WTC11 (cell line): ENCODE data around the gene SEC31B. TPM values are rescaled to one million over a fixed set of nuclear protein-coding genes. Genes with fewer than 3 reads are reported as not detected.

Experiments
- ATAC-seq: fragments of 200-7000 bp; cut with Tn5 transposase; 2 replicates; pipeline ENCODE4 v1.10.0; 2021; ENCODE audit warnings: mild to moderate bottlenecking, moderate library complexity
- CTCF ChIA-PET: fragments of 300-600 bp; sonication (Branson Sonifier 250); formaldehyde crosslinking; loops from one replicate; lab custom pipeline; 2021; ENCODE audit warnings: antibody characterized with exemption; lab: Charles Lee
- POLR2A ChIA-PET: fragments of 350-600 bp; sonication (Branson Sonifier 250); formaldehyde crosslinking; loops from one replicate; lab custom pipeline; 2021; ENCODE audit warnings: antibody characterized with exemption; lab: Charles Lee
- DNase-seq: peaks from one replicate; pipeline ENCODE4 v3.0.0; 2021; ENCODE audit warnings: low spot score
- H3K27ac Mint-ChIP-seq: 2 replicates; pipeline ENCODE4 v1.8.0; 2021; ENCODE audit warnings: mixed read lengths
- H3K27me3 Mint-ChIP-seq: 2 replicates; pipeline ENCODE4 v1.8.0; 2021; ENCODE audit warnings: low read depth, mild to moderate bottlenecking, moderate library complexity, mixed read lengths
- H3K36me3 Mint-ChIP-seq: 2 replicates; pipeline ENCODE4 v1.8.0; 2021; ENCODE audit warnings: mixed read lengths
- H3K4me1 Mint-ChIP-seq: 2 replicates; pipeline ENCODE4 v1.8.0; 2022; ENCODE audit warnings: mixed read lengths
- H3K4me3 Mint-ChIP-seq: 2 replicates; pipeline ENCODE4 v1.8.0; 2021; ENCODE audit warnings: mild to moderate bottlenecking, moderate library complexity, mixed read lengths
- H3K9me3 Mint-ChIP-seq: 2 replicates; pipeline ENCODE4 v1.8.0; 2021; ENCODE audit warnings: mixed read lengths
- AFF4 ChIP-seq: sonication (generic); formaldehyde crosslinking; IDR thresholded peaks from 2 replicates; pipeline ENCODE4 v1.8.1; 2023; ENCODE audit warnings: mild to moderate bottlenecking, missing genetic modification reagents, borderline replicate concordance
- CBFB ChIP-seq: sonication (generic); formaldehyde crosslinking; IDR thresholded peaks from 2 replicates; pipeline ENCODE4 v1.8.1; 2022; ENCODE audit warnings: mild to moderate bottlenecking, low read depth, missing genetic modification reagents
- JUN ChIP-seq: sonication (generic); formaldehyde crosslinking; IDR thresholded peaks from 2 replicates; pipeline ENCODE4 v1.8.0; 2023; ENCODE audit warnings: mild to moderate bottlenecking, missing genetic modification reagents
- NFATC4 ChIP-seq: fragments of 250-450 bp; sonication (Bioruptor Pico); IDR thresholded peaks from 2 replicates; pipeline ENCODE4 v1.9.0; 2021; ENCODE audit warnings: mild to moderate bottlenecking
- NR1H2 ChIP-seq: sonication (generic); formaldehyde crosslinking; IDR thresholded peaks from 2 replicates; pipeline ENCODE4 v1.9.0; 2021; ENCODE audit warnings: mild to moderate bottlenecking, moderate library complexity, missing genetic modification reagents
- RELA ChIP-seq: sonication (generic); formaldehyde crosslinking; IDR thresholded peaks from 2 replicates; pipeline ENCODE4 v1.8.1; 2022; ENCODE audit warnings: missing genetic modification reagents, mild to moderate bottlenecking, borderline replicate concordance
- RORB ChIP-seq: fragments of 250-450 bp; sonication (Bioruptor Pico); IDR thresholded peaks from 2 replicates; pipeline ENCODE4 v1.9.0; 2021; ENCODE audit warnings: mild to moderate bottlenecking
- SMAD4 ChIP-seq: sonication (generic); formaldehyde crosslinking; IDR thresholded peaks from 2 replicates; pipeline ENCODE4 v1.8.0; 2022; ENCODE audit warnings: mild to moderate bottlenecking, missing genetic modification reagents
- STAT6 ChIP-seq: sonication (generic); formaldehyde crosslinking; conservative IDR thresholded peaks from 2 replicates; pipeline ENCODE4 v1.8.1; 2023; ENCODE audit warnings: mild to moderate bottlenecking, low read depth, missing genetic modification reagents, moderate library complexity
- TP53 ChIP-seq: sonication (generic); formaldehyde crosslinking; IDR thresholded peaks from 2 replicates; pipeline ENCODE4 v1.8.1; 2023; ENCODE audit warnings: mild to moderate bottlenecking, missing genetic modification reagents
- ZNF317 ChIP-seq: sonication (generic); formaldehyde crosslinking; IDR thresholded peaks from 2 replicates; pipeline ENCODE4 v1.8.1; 2023; ENCODE audit warnings: low read depth, mild to moderate bottlenecking, moderate library complexity, missing genetic modification reagents, borderline replicate concordance
- total RNA-seq: library from RNA; stranded (reverse); gene quantifications from 3 replicates; pipeline ENCODE4 v1.2.3, GENCODE V29; 2021
- TF ChIP-seq, protein P1 (sequence below): sonication (generic); formaldehyde crosslinking; IDR thresholded peaks from 2 replicates; pipeline ENCODE4 v1.8.1; 2022; ENCODE audit warnings: missing genetic modification reagents, borderline replicate concordance
- TF ChIP-seq, protein P2 (sequence below): sonication (generic); formaldehyde crosslinking; IDR thresholded peaks from 2 replicates; pipeline ENCODE4 v1.8.0; 2022; ENCODE audit warnings: missing genetic modification reagents
- TF ChIP-seq, protein P3 (sequence below): sonication (generic); formaldehyde crosslinking; IDR thresholded peaks from 2 replicates; pipeline ENCODE4 v1.8.0; 2023; ENCODE audit warnings: missing genetic modification reagents
- TF ChIP-seq, protein P4 (sequence below): sonication (generic); formaldehyde crosslinking; IDR thresholded peaks from 2 replicates; pipeline ENCODE4 v1.8.1; 2022; ENCODE audit warnings: mild to moderate bottlenecking, moderate library complexity, missing genetic modification reagents
- TF ChIP-seq, protein P5 (sequence below): sonication (generic); formaldehyde crosslinking; IDR thresholded peaks from 2 replicates; pipeline ENCODE4 v1.8.0; 2023; ENCODE audit warnings: missing genetic modification reagents, mild to moderate bottlenecking, borderline replicate concordance

Gene SEC31B
- total RNA-seq, 1 experiment from 2014 or later: 6.7 TPM

DNA sequence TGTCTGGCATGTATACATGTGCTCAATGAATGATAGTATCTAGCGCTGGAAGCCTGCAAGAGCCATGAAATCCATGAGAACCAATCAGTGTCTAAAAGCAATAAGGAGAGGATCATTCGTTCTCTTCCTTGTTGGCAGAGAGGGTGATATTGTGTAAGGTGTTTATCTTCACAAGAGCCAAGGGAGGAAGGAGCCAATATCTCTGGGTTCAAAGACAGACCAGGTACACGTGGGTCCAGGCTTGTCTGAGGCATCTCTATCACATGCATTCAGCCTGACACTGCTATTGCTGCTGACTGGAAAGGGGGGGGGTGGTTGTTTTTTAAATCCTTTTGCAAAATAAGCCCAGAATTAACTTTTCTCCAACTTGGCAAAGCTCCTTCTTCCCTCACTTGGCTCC lies 4.0 kb downstream of the SEC31B start (continued):
- TF ChIP-seq AFF4 (CRISPR knock-in tag) (no peak), STAT6 (no peak), RORB (CRISPR knock-in tag) (no peak), TP53 (CRISPR knock-in tag) (no peak), CBFB (CRISPR knock-in tag) (no peak), SMAD4 (CRISPR knock-in tag) (no peak), JUN (CRISPR knock-in tag) (no peak)
- TF ChIP-seq, protein P1, sequence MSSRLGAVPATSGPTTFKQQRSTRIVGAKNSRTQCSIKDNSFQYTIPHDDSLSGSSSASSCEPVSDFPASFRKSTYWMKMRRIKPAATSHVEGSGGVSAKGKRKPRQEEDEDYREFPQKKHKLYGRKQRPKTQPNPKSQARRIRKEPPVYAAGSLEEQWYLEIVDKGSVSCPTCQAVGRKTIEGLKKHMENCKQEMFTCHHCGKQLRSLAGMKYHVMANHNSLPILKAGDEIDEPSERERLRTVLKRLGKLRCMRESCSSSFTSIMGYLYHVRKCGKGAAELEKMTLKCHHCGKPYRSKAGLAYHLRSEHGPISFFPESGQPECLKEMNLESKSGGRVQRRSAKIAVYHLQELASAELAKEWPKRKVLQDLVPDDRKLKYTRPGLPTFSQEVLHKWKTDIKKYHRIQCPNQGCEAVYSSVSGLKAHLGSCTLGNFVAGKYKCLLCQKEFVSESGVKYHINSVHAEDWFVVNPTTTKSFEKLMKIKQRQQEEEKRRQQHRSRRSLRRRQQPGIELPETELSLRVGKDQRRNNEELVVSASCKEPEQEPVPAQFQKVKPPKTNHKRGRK (CRISPR knock-in tag): no peak
- TF ChIP-seq, all 79 proteins: peak for 0

DNA sequence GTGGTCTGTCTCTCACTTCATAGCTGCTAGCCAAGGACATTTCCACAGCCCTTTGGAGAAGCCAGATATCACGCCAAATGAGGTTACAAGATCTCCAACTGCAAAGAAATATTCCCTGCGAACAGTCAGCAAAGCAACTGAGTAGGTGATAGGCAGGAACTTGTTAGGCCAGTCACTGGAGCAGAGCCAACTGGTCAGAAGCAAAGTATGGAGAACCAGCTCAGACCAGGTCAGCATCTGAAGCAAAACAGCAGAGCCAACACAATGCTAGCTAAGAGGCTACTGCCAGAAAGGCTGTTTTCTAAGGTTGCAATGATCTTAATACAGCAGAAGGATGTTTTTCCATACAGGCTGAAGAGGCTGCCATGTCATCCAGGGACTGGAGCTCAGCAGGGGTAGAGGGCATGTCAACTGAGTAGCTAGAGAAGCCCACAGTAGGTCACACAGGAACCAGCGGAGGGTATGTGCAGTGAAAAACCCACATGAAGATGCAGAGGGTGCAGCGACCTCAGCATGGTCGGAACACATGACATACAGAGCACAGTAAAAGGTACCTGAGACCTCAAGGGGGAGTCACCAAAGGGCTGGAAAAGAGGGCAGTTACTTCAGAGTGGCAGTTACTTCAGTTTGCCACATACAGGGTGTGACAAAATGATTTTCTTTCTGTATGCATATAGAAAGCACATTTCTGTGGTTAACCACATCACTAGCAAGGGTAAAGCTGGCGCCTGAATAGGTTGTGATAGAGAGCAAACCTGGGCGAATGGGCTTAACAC lies 8.9 kb downstream of the SEC31B start:
- Mint-ChIP-seq H3K27ac (no peak overlapping the region), H3K4me3 (no peak overlapping the region)
- TF ChIP-seq CBFB (CRISPR knock-in tag) (no peak), RELA (no peak), NR1H2 (CRISPR knock-in tag) (no peak), SMAD4 (CRISPR knock-in tag) (no peak), NFATC4 (CRISPR knock-in tag) (no peak), ZNF317 (CRISPR knock-in tag) (no peak)
- TF ChIP-seq, protein P2, sequence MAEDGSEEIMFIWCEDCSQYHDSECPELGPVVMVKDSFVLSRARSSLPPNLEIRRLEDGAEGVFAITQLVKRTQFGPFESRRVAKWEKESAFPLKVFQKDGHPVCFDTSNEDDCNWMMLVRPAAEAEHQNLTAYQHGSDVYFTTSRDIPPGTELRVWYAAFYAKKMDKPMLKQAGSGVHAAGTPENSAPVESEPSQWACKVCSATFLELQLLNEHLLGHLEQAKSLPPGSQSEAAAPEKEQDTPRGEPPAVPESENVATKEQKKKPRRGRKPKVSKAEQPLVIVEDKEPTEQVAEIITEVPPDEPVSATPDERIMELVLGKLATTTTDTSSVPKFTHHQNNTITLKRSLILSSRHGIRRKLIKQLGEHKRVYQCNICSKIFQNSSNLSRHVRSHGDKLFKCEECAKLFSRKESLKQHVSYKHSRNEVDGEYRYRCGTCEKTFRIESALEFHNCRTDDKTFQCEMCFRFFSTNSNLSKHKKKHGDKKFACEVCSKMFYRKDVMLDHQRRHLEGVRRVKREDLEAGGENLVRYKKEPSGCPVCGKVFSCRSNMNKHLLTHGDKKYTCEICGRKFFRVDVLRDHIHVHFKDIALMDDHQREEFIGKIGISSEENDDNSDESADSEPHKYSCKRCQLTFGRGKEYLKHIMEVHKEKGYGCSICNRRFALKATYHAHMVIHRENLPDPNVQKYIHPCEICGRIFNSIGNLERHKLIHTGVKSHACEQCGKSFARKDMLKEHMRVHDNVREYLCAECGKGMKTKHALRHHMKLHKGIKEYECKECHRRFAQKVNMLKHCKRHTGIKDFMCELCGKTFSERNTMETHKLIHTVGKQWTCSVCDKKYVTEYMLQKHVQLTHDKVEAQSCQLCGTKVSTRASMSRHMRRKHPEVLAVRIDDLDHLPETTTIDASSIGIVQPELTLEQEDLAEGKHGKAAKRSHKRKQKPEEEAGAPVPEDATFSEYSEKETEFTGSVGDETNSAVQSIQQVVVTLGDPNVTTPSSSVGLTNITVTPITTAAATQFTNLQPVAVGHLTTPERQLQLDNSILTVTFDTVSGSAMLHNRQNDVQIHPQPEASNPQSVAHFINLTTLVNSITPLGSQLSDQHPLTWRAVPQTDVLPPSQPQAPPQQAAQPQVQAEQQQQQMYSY: no peak
- TF ChIP-seq, protein P3, sequence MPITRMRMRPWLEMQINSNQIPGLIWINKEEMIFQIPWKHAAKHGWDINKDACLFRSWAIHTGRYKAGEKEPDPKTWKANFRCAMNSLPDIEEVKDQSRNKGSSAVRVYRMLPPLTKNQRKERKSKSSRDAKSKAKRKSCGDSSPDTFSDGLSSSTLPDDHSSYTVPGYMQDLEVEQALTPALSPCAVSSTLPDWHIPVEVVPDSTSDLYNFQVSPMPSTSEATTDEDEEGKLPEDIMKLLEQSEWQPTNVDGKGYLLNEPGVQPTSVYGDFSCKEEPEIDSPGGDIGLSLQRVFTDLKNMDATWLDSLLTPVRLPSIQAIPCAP (CRISPR knock-in tag): no peak
- TF ChIP-seq, protein P4, sequence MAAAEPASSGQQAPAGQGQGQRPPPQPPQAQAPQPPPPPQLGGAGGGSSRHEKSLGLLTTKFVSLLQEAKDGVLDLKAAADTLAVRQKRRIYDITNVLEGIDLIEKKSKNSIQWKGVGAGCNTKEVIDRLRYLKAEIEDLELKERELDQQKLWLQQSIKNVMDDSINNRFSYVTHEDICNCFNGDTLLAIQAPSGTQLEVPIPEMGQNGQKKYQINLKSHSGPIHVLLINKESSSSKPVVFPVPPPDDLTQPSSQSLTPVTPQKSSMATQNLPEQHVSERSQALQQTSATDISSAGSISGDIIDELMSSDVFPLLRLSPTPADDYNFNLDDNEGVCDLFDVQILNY (CRISPR knock-in tag): no peak
- TF ChIP-seq, protein P5, sequence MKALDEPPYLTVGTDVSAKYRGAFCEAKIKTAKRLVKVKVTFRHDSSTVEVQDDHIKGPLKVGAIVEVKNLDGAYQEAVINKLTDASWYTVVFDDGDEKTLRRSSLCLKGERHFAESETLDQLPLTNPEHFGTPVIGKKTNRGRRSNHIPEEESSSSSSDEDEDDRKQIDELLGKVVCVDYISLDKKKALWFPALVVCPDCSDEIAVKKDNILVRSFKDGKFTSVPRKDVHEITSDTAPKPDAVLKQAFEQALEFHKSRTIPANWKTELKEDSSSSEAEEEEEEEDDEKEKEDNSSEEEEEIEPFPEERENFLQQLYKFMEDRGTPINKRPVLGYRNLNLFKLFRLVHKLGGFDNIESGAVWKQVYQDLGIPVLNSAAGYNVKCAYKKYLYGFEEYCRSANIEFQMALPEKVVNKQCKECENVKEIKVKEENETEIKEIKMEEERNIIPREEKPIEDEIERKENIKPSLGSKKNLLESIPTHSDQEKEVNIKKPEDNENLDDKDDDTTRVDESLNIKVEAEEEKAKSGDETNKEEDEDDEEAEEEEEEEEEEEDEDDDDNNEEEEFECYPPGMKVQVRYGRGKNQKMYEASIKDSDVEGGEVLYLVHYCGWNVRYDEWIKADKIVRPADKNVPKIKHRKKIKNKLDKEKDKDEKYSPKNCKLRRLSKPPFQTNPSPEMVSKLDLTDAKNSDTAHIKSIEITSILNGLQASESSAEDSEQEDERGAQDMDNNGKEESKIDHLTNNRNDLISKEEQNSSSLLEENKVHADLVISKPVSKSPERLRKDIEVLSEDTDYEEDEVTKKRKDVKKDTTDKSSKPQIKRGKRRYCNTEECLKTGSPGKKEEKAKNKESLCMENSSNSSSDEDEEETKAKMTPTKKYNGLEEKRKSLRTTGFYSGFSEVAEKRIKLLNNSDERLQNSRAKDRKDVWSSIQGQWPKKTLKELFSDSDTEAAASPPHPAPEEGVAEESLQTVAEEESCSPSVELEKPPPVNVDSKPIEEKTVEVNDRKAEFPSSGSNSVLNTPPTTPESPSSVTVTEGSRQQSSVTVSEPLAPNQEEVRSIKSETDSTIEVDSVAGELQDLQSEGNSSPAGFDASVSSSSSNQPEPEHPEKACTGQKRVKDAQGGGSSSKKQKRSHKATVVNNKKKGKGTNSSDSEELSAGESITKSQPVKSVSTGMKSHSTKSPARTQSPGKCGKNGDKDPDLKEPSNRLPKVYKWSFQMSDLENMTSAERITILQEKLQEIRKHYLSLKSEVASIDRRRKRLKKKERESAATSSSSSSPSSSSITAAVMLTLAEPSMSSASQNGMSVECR: no peak

More for the DNA sequence above, 8.9 kb downstream of the SEC31B start:
- ChIA-PET POLR2A (interaction anchor here (0.6 kb wide), 1 partner anchor 96 kb away, joined by 5 read pairs; no protein-coding TSS in a partner anchor), CTCF (interaction anchor here (1.3 to 5.9 kb wide), 5 partner anchors 8 to 77 kb away, joined by 4 to 96 read pairs (median 10); partner anchors contain the start of genes HIF1AN and SEC31B)
- peaks cover 6% of the 10 kb centered on the region; the same call in 1 of the 2 replicates for H3K4me1 Mint-ChIP-seq
- peaks cover 44% of the 10 kb centered on the region for H3K27me3 Mint-ChIP-seq
- no peaks in the 10 kb centered on the region for H3K9me3 Mint-ChIP-seq
- 0 out of 2 replicates have a peak, but pooled peaks have one; percentile 33 for ATAC-seq
- DNase-seq: no peak
- no peaks in the 10 kb centered on the region for H3K36me3 Mint-ChIP-seq
